Keratinocyte (primary cell): ENCODE results near the gene MAP4K3.

Source experiments
- EZH2 ChIP-seq: IDR thresholded peaks from one replicate; pipeline ENCODE4 v1.6.1; 2012; ENCODE audit warnings: inconsistent platforms, mild to moderate bottlenecking, low read length, moderate library complexity
- TF ChIP-seq, protein P1 (sequence below), 3 experiments: IDR thresholded peaks in 1 of 3; conservative IDR thresholded peaks in 1 of 3; optimal IDR thresholded peaks in 1 of 3; 2 replicates in 2 of 3; 3 replicates in 1 of 3; pipeline versions ENCODE3 to v1.5.1; 2011; ENCODE audit warnings: low read length in 3 of 3, mild to moderate bottlenecking in 3 of 3, moderate library complexity in 2 of 3, control low read depth in 1 of 3, inconsistent platforms in 1 of 3; ENCODE audit not compliant: insufficient read depth in 2 of 3; ENCODE audit errors: extremely low read depth in 1 of 3

DNA sequence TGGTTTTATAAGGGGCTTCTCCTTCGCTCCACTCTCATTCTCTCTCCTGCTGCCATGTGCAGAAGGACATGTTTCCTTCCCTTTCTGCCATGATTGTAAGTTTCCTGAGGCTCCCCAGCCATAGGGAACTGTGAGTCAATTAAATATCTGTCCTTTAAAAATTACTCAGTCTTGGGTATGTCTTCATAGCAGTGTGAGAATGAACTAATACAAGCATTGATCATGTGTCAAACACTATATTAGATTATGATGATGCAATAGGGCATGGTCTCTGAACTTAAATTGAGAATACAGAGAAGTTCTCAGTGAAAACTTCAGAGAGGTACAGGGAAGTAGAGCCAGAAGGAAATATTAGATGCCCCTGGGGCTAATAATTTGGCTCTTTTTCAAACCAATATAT lies 5.9 kb upstream of the MAP4K3 start:
- TF ChIP-seq, protein P1, sequence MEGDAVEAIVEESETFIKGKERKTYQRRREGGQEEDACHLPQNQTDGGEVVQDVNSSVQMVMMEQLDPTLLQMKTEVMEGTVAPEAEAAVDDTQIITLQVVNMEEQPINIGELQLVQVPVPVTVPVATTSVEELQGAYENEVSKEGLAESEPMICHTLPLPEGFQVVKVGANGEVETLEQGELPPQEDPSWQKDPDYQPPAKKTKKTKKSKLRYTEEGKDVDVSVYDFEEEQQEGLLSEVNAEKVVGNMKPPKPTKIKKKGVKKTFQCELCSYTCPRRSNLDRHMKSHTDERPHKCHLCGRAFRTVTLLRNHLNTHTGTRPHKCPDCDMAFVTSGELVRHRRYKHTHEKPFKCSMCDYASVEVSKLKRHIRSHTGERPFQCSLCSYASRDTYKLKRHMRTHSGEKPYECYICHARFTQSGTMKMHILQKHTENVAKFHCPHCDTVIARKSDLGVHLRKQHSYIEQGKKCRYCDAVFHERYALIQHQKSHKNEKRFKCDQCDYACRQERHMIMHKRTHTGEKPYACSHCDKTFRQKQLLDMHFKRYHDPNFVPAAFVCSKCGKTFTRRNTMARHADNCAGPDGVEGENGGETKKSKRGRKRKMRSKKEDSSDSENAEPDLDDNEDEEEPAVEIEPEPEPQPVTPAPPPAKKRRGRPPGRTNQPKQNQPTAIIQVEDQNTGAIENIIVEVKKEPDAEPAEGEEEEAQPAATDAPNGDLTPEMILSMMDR (optimal IDR thresholded peaks at IDR 0.05 in 1 of 3, IDR thresholded peaks at IDR 0.05 in 1 of 3, conservative IDR thresholded peaks at IDR 0.05 in 1 of 3; ENCODE audit: extremely low read depth in 1 of 3, insufficient read depth in 2 of 3, low read length in 3 of 3), result no peak
- TF ChIP-seq EZH2, result no peak
